ENCODE results near the gene LGMN. TPM values are rescaled to one million over a fixed set of nuclear protein-coding genes. Genes with fewer than 3 reads are reported as not detected.

LGMN gene
- total and polyA plus RNA-seq, 9 of the 15 experiments (the other 6 are each of a cell fraction or from before 2014, with no cell fraction given) = 0.05 to 1.4 (median 0.43) TPM; not detected in 2

GRCh38 chr14:92670160-92670559 is 78.3 kb downstream of the LGMN start (continued):
- TF ChIP-seq CTCF (IDR thresholded peaks at IDR 0.05 in 2 of 3, conservative IDR thresholded peaks at IDR 0.05 in 1 of 3; ENCODE audit: insufficient read depth in 2 of 3, low read depth in 1 of 3, low read length in 3 of 3) (peak in 1 of 3 experiments; percentile 31; a peak in 2 of 6 replicates), NFE2 (IDR thresholded peaks at IDR 0.05; ENCODE audit: low read depth) (peak; percentile 77), NCOA2 (IDR thresholded peaks at IDR 0.05; ENCODE audit: partially characterized antibody in 2 of 2) (no peak), ZBTB8A (IDR thresholded peaks at IDR 0.05; ENCODE audit: partially characterized antibody) (no peak), ZNF76 (CRISPR knock-in tag; IDR thresholded peaks at IDR 0.05; ENCODE audit: borderline replicate concordance) (no peak), CSDE1 (IDR thresholded peaks at IDR 0.05) (no peak), SRSF1 (IDR thresholded peaks at IDR 0.05; ENCODE audit: low read depth, low read length) (no peak), ZFP36 (IDR thresholded peaks at IDR 0.05; ENCODE audit: low read depth, low read length, partially characterized antibody) (peak; percentile 12), PURB (CRISPR knock-in tag; IDR thresholded peaks at IDR 0.05; ENCODE audit: low read depth) (no peak), SNIP1 (IDR thresholded peaks at IDR 0.05; ENCODE audit: low read depth) (no peak), CREB3L1 (IDR thresholded peaks at IDR 0.05; ENCODE audit: borderline replicate concordance, low read depth) (no peak), ARID2 (IDR thresholded peaks at IDR 0.05) (no peak), ESRRB (CRISPR knock-in tag; IDR thresholded peaks at IDR 0.05; ENCODE audit: borderline replicate concordance) (no peak)
- TF ChIP-seq, protein P1, sequence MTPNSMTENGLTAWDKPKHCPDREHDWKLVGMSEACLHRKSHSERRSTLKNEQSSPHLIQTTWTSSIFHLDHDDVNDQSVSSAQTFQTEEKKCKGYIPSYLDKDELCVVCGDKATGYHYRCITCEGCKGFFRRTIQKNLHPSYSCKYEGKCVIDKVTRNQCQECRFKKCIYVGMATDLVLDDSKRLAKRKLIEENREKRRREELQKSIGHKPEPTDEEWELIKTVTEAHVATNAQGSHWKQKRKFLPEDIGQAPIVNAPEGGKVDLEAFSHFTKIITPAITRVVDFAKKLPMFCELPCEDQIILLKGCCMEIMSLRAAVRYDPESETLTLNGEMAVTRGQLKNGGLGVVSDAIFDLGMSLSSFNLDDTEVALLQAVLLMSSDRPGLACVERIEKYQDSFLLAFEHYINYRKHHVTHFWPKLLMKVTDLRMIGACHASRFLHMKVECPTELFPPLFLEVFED (CRISPR knock-in tag; conservative IDR thresholded peaks at IDR 0.05) = no peak
- TF ChIP-seq, protein P2, sequence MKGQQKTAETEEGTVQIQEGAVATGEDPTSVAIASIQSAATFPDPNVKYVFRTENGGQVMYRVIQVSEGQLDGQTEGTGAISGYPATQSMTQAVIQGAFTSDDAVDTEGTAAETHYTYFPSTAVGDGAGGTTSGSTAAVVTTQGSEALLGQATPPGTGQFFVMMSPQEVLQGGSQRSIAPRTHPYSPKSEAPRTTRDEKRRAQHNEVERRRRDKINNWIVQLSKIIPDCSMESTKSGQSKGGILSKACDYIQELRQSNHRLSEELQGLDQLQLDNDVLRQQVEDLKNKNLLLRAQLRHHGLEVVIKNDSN (CRISPR knock-in tag; IDR thresholded peaks at IDR 0.05) = no peak
